ENCODE data around the gene PLB1. TPM values are rescaled to one million over a fixed set of nuclear protein-coding genes. Genes with fewer than 3 reads are reported as not detected.
A peak's percentile ranks its signal among the peaks of the same experiment; 100 is the strongest.

The PLB1 gene
- total RNA-seq, 2 donors from 2014 or later, result 2.8 to 6.2 TPM

- DNase-seq (no peak), ATAC-seq (no peak)
- intact Hi-C loops (cut with DNase I), result no loop called here
These were observed 3.6 kb upstream of the PLB1 start for GRCh38 chr2:28492282-28492681.

DNA sequence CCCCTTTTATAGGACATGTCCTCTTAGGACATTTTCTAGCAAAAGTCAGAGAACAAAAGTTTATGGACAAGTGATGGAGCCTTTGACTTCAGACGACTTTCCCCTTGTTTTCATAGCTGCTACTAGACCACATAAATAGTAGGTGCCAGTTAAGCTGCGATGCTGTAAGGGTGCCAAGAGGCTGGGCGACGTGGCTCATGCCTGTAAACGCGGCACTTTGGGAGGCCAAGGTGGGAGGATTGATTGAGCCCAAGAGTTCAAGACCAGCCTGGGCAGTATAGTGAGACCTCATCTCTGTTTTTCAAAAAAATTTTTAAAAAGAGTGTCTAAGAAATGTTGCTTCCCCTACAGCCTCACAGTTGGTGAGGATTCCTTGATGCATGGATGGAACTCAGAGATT, 2.2 kb upstream of the PLB1 start:
- ATAC-seq, result no peak
- no peak for DNase-seq
- intact Hi-C loops (cut with DNase I), result no loop called here

DNA sequence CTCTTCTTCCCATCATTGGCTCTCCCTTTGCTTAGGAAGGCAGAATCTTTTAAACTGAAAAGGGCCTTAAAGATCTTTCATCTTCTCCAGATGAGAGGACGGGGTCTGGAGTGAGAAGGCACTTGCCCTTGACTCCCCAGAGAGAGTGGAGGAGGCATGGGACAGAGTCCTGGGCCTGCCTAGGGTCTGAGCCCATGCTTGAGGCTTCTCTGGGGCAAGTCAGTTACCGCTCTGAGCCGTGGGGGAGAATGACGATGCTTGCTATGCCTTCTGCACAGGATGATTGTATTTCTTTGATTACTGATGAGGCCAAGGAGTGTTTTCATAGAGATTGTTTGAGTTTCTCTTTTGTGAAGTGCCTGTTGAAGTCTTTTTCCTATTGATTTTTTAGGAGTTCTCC, 921 bp downstream of the PLB1 start:
- ATAC-seq, result no peak
- no peak for DNase-seq
- intact Hi-C loops (cut with DNase I), result no loop called here

DNA sequence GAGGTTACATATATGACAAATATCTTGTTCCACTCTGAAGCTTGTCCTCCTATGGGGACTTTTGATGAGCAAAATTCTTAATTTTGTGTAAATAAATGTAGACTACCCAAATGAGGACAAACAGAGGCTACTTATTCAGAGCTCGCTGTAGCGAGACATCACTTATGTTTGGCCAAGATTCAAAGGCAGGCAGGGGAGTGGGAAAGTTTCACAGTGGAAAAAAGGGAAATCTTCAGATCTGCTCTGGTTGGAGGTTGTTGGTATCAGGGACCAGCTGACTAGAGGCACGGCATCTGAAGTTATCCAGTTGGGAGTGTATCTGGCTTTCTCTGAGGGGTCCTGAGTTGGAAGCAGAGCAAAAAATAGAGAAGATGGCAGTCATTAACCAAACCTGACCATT, 1.3 kb downstream of the PLB1 start:
- DNase-seq (no peak), ATAC-seq (no peak)
- intact Hi-C loops (cut with DNase I), result no loop called here

DNA sequence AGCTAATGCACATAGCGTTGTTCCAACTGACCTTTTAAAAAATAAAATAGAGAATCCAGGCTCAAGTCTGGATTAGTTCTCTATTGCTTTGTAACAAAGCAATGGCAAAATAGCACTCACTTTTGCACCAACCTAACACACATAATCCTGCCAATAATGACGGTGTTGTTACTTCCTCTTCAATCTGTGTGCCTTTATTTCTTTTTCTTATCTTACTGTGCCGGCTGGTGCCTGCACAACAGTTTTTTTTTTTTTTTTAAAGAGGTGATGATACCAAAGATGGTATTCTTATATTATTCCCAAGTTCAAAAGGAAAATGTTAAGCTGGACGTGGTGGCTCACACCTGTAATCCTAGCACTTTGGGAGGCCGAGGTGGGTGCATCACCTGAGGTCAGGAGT, 3.4 kb downstream of the PLB1 start:
- no peak for DNase-seq
- intact Hi-C loops (cut with DNase I), result no loop called here
- ATAC-seq, result no peak

DNA sequence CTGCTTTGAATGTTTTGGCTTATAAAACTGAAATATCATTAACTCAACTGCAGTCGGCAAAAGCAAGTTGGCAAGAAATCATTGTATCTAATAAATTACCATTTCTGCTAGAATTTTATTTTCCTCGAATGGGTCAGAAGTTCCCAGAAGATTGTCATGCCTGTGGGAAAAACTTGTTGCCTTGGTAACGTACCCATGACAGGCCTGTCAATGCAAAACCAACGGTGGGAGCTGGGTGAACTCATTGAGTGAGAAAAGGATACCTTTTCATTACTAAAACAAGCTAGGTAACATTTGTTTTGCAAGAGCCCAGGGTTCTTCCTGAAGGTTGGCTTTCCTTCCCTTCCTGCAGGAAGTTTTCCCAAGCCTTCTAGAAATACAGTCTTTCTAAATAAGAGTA, 9.5 kb downstream of the PLB1 start:
- intact Hi-C loops (cut with DNase I), result no loop called here
- DNase-seq (no peak), ATAC-seq (no peak)

DNA sequence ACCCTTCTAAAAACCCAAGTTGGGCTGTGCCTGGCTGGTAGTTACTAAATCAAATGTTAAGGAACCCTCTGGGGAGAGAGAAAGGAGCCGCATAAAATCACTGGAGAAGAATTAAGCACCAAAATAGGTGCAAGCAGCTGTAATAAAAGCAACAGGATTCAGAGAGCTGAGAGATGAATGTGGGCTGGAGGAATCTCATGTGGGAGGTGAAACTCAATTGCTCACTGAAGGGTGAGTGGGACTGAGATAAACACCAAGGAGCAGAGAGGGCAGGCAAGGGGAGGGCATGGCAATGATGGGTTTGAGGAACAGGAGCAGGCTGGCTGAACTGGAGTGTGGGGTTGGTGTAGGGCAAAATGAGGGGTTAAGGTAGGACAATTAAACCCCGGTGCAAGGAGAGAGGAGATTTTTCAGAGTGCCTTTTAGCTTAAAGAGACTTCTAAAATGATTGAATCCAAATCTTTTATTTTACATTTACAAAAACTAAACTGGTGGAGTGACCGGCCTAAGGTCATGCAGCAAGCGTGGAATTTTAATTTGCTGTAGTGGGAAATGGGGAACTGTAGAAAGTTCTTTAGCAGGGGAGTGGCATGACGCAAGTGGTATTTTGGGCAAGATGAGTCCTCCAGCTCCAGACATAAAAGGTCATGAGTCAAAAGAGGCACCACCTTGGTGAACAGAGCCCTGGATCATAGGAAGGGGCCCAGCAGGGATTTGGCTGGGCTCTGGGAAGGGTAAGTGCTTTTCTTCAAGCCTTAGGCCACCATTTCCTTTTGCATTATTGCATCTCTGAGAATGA, 10.5 kb downstream of the PLB1 start:
- ATAC-seq (peak in 1 of 2 donors; percentile 52), DNase-seq (no peak)
- intact Hi-C loops (cut with DNase I), result no loop called here

DNA sequence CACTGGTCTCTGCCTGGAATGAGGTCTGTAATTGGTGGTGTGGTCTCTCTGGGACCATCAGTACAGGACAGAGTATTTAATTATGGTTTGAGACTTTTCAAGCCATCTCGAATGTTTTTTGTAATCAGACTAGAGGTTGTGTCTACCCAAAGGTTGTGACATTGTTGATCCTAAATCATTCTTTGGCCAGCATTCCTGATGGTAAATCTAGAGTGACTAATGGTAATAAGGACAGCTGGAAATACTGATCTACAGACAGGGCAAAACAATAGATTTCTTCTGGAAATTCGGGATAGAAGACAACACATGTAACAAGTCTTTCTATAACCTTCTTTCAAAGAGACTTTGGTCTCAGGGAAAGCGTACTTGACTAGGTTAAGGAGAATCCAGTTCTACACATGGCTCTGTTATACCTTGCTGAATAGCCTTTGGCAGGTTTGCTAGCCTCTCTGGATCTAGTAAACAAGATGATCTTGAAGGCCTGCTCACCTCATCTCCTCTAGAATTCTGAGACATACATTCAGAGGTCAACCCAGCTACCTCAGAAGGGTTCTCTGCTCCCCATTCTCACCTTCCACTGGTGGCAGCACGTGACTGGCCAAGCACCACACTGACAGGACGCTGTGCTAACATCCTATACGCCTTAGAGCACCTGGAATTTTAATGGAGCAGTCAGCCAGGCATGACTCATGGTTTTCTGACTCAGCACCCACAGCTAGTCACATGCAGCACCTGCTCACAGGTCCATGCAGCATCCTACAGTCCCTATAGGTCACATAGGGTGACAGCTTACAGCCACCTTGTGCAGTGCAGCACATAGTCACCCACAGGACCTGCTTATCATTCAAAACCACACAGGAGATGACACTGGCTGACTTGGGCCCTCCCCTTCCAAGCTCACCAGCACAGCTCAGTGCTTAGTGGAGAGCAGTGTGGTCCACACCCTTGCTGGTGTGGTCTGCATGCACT, 12.2 kb downstream of the PLB1 start:
- intact Hi-C loops (cut with DNase I), result no loop called here
- no peak for DNase-seq
- peak in 1 of 2 donors; percentile 64 for ATAC-seq

DNA sequence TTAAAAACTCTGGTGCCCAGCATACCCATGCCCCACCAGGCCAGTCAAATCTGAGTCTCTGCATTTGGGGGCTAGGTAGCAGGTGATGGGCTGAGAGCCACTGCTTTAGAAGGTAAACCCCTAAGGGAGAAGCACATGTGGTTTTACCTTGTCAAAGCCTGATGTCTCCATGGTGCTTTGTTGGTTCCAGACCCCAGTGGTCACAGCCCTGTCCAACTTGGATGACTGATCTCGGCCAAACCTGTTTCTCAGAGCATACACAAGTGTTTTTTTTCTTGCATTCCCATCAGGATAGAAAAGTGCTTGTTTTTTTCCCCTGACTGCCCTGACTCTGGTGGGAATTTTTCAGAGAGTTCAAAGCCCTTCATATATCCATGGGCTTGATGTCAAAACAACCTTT, 13.5 kb downstream of the PLB1 start:
- no peak for ATAC-seq
- intact Hi-C loops (cut with DNase I), result no loop called here
- no peak for DNase-seq

GRCh38 chr2:28510184-28510583, 14.3 kb downstream of the PLB1 start:
- peak; percentile 47 to 77 for ATAC-seq
- intact Hi-C loops (cut with DNase I), result no loop called here

GRCh38 chr2:28511871-28512606, 16.2 kb downstream of the PLB1 start:
- no peak for DNase-seq
- ATAC-seq, result no peak
- intact Hi-C loops (cut with DNase I), result no loop called here

More at GRCh38 chr2:28510184-28510583, 14.3 kb downstream of the PLB1 start:
- peak; percentile 42 for DNase-seq

DNA sequence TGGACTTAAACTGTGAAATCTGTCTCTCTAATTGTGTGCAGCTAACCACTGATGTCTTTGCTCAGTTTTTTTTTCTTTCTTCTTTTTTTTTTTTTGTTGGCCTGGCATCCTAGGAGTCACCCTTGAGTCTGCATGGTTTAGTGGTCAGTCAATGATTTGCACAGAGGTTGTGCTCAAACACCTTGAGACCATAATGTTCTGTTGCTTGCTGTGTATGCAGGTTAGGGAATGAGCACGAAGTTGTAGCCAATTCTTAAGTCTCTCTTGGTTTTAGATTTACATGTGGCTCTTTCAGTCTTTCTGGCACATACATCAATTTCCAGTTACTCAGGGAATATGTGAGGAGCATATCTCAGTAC, 16.7 kb downstream of the PLB1 start:
- ATAC-seq, result no peak
- DNase-seq, result no peak
- intact Hi-C loops (cut with DNase I), result no loop called here

- intact Hi-C loops (cut with DNase I), result no loop called here
- no peak for ATAC-seq
- no peak for DNase-seq
These were observed 17.2 kb downstream of the PLB1 start for GRCh38 chr2:28513097-28513496.

- ATAC-seq (peak in 1 of 2 donors; percentile 15), DNase-seq (no peak)
- intact Hi-C loops (cut with DNase I), result no loop called here
These were observed 19.4 kb downstream of the PLB1 start for GRCh38 chr2:28515176-28515751.

- intact Hi-C loops (cut with DNase I), result no loop called here
- peak in 1 of 2 donors; percentile 8 for ATAC-seq
- DNase-seq, result no peak
These were observed 20.6 kb downstream of the PLB1 start for GRCh38 chr2:28516430-28516829.

DNA sequence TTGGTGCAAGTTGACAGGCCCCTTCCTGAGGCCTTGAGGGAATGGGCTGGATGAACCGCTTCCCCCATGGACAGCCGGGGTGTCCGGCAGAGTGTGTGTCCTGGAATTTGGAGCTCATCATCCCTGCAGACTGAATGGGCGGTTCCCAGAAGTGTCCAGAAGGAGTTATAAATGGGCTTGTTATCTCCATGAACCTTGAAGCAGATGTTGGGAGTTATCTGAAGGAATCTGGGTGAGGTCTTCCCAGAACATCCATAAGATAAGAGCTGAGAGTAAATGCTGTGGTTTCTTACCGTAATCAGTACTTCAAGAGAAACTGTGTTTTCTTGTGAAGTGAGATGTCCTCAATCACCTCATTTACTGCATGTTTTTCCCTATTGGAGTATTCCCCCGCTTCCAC, 21.1 kb downstream of the PLB1 start:
- intact Hi-C loops (cut with DNase I), result no loop called here

GRCh38 chr2:28521663-28522062, 25.8 kb downstream of the PLB1 start:
- peak in 1 of 2 donors; percentile 52 for ATAC-seq
- no peak for DNase-seq
- intact Hi-C loops (cut with DNase I), result no loop called here

More for the DNA sequence above, 21.1 kb downstream of the PLB1 start:
- peak; percentile 41 to 85 for ATAC-seq
- DNase-seq, result no peak

GRCh38 chr2:28522481-28522880, 26.6 kb downstream of the PLB1 start:
- ATAC-seq, result no peak
- DNase-seq, result no peak
- intact Hi-C loops (cut with DNase I), result no loop called here

DNA sequence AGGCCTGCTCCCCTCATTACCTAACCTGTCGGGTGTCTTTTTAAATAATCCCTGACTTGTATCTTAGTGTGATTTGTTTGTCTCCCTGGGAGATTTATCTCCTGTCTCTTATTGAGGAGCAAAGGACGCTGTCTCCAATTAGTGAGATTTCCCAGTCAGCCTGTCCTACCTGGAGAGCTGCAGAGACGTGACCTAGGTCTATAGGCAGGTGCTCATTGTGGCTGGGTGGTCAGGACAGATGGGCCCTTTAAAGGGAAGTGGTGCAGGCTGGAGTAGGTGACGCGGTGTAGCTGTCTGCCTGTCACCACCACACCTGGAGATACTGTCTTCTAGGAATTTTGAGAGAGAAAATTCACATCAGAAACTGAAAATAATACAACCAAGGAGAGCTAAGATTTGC, 28.0 kb downstream of the PLB1 start:
- no peak for ATAC-seq
- no peak for DNase-seq
- intact Hi-C loops (cut with DNase I), result no loop called here

Data from left cardiac atrium (tissue), 4 donors.